Thyroid gland (tissue), 4 donors: Measurements from ENCODE around the gene BSG.

ENCODE experiments used
- POLR2A ChIP-seq, 2 donors: fragments of 450-650 bp; IDR thresholded peaks; one replicate each; pipeline ENCODE4 v1.6.1; 2017; ENCODE audit warnings: antibody characterized with exemption in 2 of 2, mild to moderate bottlenecking in 2 of 2, moderate library complexity in 1 of 2
- TF ChIP-seq, protein P1 (sequence below), 6 experiments: fragments of 200-600 bp in 3 of 6; fragments of 450-650 bp in 3 of 6; sonication (generic) in 3 of 6; IDR thresholded peaks; one replicate each; pipeline ENCODE4 v1.5.1; 2016 to 2019; ENCODE audit warnings: antibody characterized with exemption in 6 of 6, mild to moderate bottlenecking in 2 of 6, inconsistent platforms in 1 of 6, moderate library complexity in 1 of 6

DNA sequence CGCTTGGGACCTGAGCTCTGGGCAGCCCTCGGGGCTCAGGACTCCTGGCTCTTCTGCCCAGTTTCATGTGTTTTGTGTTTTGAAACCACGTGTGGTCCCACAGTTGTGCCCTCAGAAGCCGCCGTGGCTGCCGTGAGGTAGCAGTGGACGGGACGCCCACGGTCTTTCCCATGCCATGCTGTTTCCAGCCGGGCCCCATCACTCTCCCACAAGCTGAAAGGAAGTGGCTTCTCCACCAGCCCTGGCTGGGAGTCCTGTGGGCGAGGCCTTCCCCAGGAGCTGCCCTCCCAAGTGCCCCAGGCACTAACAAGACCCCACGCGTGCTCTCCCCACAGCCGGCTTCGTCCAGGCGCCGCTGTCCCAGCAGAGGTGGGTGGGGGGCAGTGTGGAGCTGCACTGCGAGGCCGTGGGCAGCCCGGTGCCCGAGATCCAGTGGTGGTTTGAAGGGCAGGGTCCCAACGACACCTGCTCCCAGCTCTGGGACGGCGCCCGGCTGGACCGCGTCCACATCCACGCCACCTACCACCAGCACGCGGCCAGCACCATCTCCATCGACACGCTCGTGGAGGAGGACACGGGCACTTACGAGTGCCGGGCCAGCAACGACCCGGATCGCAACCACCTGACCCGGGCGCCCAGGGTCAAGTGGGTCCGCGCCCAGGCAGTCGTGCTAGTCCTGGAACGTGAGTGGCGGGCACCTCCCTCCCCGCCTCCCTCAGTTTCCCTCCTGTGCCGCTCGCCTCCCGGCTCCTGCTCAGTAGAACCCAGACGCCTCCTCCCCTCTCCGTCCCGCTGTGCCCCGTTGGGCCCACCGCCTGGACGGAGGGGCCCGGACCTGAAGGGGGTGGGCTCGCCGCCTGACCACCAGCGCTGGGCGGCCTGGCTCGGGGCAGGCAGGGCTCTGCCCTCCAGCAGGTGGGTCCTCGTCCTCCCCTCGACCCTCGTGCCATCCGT lies 5.3 kb downstream of the BSG start:
- TF ChIP-seq, protein P1, sequence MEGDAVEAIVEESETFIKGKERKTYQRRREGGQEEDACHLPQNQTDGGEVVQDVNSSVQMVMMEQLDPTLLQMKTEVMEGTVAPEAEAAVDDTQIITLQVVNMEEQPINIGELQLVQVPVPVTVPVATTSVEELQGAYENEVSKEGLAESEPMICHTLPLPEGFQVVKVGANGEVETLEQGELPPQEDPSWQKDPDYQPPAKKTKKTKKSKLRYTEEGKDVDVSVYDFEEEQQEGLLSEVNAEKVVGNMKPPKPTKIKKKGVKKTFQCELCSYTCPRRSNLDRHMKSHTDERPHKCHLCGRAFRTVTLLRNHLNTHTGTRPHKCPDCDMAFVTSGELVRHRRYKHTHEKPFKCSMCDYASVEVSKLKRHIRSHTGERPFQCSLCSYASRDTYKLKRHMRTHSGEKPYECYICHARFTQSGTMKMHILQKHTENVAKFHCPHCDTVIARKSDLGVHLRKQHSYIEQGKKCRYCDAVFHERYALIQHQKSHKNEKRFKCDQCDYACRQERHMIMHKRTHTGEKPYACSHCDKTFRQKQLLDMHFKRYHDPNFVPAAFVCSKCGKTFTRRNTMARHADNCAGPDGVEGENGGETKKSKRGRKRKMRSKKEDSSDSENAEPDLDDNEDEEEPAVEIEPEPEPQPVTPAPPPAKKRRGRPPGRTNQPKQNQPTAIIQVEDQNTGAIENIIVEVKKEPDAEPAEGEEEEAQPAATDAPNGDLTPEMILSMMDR (IDR thresholded peaks at IDR 0.05), result no peak
- no peak for TF ChIP-seq POLR2A (IDR thresholded peaks at IDR 0.05)
